GM06990 (cell line): Measurements from ENCODE around the gene FHIT.

Source experiments
- DNase-seq: peaks from one replicate; pipeline ENCODE4 v3.0.0-alpha.2; 2011; ENCODE audit not compliant: insufficient read length; ENCODE audit errors: extremely low read depth
- H3K27me3 ChIP-seq: replicated peaks from 2 replicates; pipeline ENCODE4 v1.6.0; 2011; ENCODE audit warnings: low read length; ENCODE audit not compliant: control insufficient read depth, insufficient read depth
- H3K36me3 ChIP-seq: 2 replicates; pipeline ENCODE4 v1.5.1; 2011; ENCODE audit warnings: low read length; ENCODE audit not compliant: control insufficient read depth, insufficient read depth
- H3K4me3 ChIP-seq: replicated peaks from 2 replicates; pipeline ENCODE4 v1.5.1; 2011; ENCODE audit warnings: low read depth, mild to moderate bottlenecking, control low read depth, low read length
- CTCF ChIP-seq: IDR thresholded peaks from 2 replicates; pipeline ENCODE4 v1.5.1; 2011; ENCODE audit warnings: low read length, control low read depth, mild to moderate bottlenecking, inconsistent platforms; ENCODE audit not compliant: insufficient read depth, poor library complexity, severe bottlenecking

The FHIT gene

DNA sequence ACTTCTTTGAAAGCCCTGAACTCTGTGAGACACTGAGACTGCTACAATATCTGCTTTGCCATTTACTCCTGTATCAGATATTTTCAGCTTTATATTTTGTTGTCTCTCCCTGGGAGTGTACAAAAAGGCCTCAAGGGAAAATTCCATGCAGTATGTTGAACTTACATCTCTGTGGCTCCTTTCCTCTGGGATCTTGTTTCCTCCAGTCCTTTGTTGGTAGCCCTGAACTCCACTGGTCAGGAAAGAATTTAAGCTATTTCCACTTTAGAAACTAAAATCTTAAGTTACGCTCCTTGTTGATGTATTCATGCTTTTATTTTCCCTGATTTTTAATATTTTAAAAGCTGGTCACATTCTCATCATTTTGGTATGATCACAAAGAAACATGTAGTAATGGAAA, 277.9 kb downstream of the FHIT start:
- Histone ChIP-seq H3K36me3 (no peaks in the 10 kb centered on the region), H3K4me3 (no peak overlapping the region), H3K27me3 (no peaks in the 10 kb centered on the region)
- TF ChIP-seq CTCF: no peak
- DNase-seq: no peak

DNA sequence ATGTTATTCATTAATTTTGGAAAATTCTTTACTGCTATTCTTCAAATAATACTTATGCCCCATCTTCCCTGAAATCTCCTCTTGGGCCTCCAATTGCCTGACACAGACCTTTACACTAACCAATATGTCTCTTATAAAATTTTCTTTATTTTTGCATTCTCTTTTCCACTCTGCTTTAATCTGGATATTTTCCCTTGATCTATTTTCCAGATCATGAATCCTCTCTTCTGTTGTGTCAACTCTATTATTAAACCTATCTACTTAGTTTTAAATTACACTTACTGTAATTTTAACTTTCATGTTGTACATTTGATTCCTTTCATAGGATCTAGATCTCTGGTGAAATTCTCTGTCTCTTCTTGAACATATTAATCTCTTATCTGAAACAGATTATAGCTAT, 278.7 kb downstream of the FHIT start:
- Histone ChIP-seq H3K27me3 (no peaks in the 10 kb centered on the region), H3K36me3 (no peaks in the 10 kb centered on the region), H3K4me3 (no peak overlapping the region)
- no peak for TF ChIP-seq CTCF
- DNase-seq: no peak

GRCh38 chr3:60970850-60971249, 280.4 kb downstream of the FHIT start:
- no peak for TF ChIP-seq CTCF
- H3K4me3 ChIP-seq: no peak overlapping the region
- no peaks in the 10 kb centered on the region for H3K27me3 ChIP-seq
- no peak for DNase-seq
- no peaks in the 10 kb centered on the region for H3K36me3 ChIP-seq

DNA sequence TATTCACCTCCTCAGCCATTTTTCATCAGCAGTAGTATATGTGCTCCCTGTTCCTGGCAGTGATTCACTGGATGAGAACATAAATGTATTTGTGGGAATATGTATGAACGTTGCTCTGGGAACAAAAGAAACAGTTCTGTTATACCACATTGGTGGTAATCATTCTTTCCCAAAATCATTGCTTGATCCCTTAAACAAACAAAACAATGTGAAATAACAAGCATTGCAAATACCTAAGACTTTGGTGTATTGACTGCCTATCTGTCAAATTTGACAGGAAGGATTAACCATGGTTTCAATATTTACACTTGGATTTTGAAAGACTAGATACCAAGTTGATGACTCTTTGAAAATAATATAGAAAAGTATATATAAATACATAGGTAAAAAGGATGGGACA, 284.1 kb downstream of the FHIT start:
- Histone ChIP-seq H3K36me3 (no peaks in the 10 kb centered on the region), H3K27me3 (no peaks in the 10 kb centered on the region), H3K4me3 (no peak overlapping the region)
- no peak for TF ChIP-seq CTCF
- no peak for DNase-seq

DNA sequence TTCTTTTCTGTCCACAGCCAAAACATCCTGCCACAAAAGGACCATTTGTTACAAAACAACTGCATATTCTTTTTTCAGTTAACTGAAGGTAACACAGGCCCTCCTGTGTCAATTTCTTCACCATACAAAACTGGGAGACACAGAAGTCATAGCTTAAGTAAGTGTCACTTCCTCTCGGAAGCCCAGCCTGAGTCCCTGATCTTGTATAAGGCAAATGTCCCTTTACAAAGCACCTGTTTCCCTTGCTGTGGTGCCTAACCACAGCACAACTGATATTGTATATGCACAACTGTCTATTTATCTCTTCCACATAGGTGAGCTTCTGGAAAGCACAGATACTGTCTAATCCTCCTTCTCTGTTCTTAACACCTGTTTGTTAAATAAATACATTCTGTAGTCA, 293.7 kb downstream of the FHIT start:
- no peak overlapping the region for H3K4me3 ChIP-seq
- DNase-seq: no peak
- no peaks in the 10 kb centered on the region for H3K27me3 ChIP-seq
- no peaks in the 10 kb centered on the region for H3K36me3 ChIP-seq
- no peak for TF ChIP-seq CTCF

DNA sequence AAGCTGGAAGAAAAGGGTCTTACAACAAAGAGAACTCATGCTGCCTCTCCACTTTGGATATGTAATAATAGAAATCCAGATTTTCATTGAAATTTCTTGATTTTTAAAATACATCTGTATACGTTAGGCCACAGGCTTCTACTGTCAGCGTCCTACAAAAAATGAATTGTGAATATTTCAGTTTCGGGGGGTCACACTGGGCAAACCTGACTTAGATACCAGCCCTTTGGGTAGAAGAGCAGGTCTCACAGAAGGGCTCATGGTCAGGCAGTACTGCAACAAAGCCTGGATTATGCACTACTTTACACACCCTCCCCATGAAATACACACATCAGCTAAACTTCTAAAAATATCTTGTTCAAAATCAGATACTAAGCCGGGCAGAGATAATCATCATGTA, 294.5 kb downstream of the FHIT start:
- no peak overlapping the region for H3K4me3 ChIP-seq
- H3K27me3 ChIP-seq: no peaks in the 10 kb centered on the region
- no peak for DNase-seq
- TF ChIP-seq CTCF: no peak
- no peaks in the 10 kb centered on the region for H3K36me3 ChIP-seq
